HG02970 (cell line): ENCODE measurements around the gene PDCD1LG2.

Source experiments
- ATAC-seq: cut with Tn5 transposase; IDR thresholded peaks from one replicate; pipeline ENCODE4 v1.9.1; 2021; ENCODE audit warnings: mild to moderate bottlenecking, moderate library complexity, moderate number of reproducible peaks; ENCODE audit not compliant: unreplicated experiment, low FRiP score

Gene PDCD1LG2

DNA sequence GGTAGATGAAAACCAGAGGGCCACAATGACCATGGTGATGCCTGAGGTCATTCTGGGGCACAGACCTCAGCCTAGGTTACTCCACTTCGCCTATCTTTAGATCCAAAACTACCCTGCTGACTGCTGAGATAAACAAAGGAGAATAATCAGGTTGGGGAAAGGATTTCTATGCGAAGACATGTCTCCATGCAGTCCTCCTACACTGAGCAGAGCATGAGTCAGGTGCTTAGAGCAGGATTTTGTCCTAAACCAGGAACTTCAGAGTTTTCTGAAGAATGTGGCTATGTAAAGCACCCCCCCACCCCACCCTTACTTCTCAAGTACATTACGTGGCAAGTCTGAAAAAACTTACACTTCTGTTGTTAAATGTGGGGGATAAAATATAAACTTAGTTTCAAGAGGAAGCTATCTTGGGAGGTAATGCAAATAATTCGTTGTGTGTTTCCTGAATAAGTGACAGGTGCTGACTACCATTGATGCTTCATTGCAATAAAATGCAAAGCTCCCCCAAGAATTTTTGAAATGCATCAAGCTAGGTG, 19.4 kb downstream of the PDCD1LG2 start:
- ATAC-seq = no peak

DNA sequence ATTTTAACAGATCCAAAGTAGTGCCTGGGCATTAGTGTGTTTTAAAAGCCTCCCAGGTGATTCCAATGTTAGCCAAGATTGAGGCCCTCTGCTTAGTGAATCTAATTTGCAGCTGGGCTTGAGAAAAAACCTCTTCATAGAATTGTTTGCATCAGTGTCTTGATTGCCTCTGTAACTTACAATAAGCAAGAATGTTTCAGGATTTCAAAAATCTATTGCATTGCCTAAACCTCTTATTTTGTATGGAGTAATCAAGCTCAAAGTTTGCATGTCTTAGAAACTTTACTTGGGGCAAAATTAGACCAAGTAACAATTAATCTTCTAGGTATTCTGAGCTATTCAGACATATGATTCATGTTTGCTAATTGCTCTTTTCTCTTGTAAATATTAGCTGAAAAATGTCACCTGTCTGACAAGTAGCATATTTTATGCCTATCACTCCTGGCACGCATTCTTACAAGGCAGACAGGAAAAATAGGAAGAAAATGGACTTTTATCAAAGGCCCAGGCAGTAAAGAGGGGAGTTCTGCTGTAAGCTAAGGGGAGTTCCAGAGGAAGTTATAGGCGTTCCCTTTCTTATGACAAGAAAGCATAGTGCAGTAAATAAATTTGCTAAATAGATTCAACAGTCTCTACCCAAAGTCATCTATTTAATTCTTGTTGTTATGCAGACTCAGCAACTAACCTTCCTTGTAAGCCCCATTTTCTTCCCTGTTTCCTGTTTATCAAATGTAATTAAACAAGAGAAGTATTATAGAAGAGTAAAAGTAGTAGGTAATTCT, 21.0 kb downstream of the PDCD1LG2 start:
- ATAC-seq = no peak

DNA sequence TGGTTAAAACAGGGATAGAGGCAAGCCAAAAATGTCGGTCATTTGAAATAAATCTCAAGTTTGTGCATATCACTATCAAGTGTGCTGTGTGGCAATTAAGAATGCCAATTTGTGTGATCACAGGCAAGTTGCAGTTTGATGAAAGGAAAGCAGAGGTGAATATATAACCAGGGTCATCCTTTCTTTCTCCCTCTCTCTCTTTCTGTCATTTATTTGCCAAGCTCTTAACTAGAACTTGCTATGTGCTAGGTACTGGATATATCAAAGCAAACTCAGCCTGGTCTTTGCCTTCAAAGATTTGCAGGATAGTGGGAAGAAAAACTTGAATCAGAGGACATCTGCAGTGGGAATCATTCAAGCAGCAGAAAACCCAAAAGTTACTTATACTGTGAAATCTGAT, 22.0 kb downstream of the PDCD1LG2 start:
- ATAC-seq = no peak

DNA sequence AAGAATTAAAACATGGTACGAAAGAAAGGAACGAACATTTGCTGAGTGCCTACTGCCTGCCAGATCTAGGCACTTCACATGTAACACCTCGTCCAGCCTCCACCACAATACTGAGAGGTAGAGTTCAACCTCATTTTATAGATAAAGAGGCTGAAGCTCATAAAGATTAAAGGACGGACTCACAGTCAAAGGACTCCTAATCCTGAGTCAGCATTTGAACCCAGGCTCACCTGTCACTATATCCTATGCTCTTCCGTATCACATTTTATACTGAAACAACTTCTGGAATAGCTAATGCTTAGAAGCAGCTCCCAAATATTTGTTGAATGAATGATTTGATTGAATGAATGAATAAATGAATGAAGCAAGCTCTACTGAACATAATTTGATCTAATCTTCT, 22.5 kb downstream of the PDCD1LG2 start:
- no peak for ATAC-seq

DNA sequence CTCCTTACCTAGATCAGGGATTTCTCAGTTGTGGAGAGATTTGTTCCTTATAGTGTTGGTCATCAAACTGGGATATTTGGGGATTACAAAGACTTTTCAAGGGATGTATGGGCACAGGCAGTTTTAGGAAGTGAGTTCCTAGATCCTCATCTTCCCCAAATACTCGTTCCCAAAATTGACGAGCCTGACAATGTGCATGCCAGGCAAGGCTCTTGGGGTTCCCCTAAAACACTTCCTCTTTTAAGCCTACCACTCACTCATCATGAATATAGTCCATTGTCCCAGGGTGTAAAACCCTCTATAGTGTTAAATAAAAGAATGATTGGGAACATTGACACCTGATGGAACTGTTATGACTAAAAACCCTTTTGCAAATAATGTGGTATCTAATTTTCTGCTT, 26.4 kb downstream of the PDCD1LG2 start:
- ATAC-seq = no peak

DNA sequence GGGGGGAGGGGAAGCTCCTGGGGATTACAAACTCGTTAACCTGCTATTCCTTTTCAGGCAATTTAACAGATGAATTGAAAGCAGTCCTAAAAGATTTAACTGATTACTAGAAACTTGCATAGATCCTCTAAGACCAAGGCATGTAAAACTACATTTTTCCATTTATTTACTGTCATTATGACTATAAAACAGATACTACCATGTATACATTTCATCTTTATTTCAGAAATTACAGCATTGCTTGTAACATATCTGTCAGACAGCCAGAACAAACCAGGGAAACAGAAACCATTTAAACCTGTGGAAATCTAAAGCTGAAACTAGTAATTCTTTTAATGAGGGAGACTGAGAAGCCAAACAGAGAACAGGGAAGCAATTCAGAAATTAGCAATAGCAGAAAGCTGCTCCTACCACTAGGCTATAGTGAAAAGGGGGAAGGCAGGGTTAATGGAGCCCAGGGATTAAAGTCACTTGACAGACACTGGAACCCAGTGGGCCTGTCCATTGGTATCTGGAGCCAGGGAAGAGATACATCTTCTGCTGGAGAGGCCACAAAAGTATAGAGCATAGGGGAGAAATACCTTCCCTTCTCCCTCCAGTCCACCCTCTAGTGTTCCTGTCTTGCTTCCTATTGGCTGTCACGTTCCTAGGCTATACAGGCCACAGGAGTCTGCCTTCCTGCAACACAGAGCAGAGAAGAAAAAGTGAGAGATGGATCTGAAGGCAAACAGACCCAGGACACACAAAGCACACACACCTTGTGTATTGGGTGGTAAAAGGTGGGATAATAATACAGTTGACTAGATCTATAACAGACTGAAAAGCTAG, 33.8 kb downstream of the PDCD1LG2 start:
- no peak for ATAC-seq

DNA sequence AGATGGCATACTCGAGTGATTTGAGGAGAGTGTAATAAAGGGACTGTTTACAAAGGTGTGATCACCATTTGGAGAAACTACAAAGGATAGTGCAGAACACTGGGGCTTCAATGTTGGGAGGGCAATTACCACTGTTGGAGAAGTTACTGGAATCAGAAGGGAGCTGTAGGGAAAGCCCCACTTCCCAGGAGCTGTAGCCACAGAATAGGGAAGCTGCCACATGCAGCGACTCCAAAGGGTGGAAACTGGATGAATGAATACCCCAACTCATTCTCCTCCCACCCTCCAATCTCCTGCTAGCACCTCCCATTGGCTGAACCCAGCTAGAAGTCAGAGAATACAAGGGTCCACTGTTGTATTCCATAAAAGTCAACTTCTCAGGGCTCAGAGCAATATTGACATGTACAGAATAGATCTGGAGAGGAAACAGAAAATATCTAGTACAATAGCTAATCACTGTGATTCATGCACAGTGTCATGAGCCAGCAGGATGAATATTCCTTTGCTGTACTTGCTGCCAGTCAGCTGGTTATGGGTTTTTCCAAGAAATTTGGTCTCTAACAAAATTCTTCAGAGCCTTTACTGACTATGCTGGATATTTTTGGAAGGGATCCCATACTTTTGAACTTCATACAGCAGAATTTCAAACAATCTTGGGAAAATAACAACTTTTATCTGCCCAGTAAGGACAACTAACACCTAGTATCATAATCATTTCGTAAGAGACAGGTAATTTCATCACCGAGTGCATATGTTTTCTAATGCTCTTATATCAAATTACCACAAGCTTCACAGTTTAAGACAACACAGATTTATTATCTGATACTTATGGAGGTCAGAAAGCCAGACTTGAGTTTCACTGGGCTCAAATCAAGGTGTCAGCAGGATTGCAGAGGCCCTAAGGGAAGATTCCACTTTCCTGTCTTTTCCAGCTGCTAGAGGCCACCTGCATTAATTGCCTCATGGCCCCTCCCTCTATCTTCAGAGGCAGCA, 39.6 kb downstream of the PDCD1LG2 start:
- no peak for ATAC-seq

DNA sequence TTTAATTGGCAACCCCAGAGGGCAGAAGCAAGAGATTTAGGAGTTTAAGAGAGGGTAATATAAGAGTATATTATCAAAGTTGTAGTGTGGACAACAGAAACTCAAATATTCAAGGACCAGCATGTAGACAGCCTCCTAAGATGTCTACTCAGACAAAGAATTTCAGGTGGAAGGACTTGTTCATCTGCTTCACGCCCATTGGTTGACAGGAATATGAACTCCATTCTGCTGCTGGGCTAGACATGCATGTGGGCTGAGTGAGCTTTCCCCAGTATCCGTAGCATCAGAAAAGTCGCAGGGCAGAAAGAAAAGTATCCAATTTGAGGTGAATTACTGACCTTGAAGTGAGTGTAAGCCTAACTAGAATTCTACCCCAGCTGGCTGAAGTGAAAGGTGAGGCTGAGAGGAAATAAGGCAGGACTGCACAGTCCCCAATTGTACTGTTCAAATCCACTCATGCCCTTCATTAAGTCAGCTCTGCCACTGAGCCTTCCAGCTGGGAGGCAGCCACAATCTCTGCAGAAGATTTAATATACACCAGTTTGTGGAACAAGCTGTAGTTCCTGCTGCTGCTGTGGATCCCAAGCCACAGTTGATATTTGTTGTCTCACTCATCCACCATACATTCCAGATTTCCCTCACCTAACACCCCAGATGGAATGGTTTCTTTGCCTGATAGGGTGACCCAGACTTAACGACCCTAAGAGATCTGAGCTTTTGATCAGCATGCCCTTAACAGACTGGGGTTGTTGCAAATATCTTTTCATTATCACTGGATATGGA, 41.2 kb downstream of the PDCD1LG2 start:
- ATAC-seq = no peak

DNA sequence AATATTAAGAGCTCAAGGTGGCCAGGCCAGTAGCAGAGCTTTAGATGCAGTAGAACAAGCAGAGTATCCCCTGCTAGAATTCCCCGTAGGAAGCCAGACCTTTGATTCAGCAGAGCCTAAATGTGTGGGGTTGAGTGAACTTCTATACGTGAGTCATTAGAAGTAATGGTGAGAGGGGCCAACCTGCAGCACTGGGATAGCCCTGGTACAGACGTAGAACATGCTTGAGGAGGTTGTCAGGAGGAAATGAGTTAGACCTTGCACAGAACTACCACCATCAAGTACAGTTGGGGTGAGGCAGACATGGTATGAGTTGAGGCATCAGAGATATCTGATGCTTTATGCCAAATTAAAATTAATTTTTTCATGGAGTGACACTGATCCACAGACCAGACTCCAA, 42.0 kb downstream of the PDCD1LG2 start:
- ATAC-seq = no peak

DNA sequence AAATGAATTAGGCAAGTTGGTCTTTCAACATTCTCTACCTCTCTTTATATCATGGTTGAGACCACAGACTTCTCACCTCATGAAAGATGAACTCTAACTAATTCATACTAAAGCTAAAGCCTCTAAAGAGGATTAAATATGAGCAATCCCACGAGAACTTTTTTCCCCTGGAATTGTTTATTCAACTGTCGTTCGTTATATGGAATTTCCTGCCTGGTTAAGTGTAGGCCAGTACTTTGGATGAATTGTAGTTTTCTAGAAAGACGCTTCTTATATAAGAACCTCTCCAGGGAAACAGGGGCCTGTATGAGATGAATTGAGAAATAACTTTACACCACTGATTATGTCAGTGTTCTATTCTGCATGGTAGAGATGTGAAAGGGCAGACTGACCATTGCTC, 42.9 kb downstream of the PDCD1LG2 start:
- no peak for ATAC-seq

DNA sequence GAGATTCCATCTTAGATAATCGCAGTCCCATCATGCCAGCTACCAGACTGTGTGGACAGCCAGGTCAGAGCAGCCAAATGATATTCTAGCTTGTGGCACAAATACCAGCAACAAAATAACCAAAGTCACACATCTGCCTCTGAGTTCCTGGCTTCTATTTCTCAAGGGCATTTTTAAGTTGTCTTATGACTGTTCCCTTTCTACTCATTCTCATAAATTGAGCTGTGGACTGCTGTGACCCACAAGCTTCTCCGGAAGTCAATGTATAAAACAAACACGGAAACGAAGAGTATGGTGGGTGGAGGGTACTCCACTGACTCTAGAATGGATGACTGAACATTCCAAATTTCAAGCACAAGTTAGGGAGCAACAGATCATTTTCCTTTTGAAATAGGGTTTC, 43.9 kb downstream of the PDCD1LG2 start:
- no peak for ATAC-seq

DNA sequence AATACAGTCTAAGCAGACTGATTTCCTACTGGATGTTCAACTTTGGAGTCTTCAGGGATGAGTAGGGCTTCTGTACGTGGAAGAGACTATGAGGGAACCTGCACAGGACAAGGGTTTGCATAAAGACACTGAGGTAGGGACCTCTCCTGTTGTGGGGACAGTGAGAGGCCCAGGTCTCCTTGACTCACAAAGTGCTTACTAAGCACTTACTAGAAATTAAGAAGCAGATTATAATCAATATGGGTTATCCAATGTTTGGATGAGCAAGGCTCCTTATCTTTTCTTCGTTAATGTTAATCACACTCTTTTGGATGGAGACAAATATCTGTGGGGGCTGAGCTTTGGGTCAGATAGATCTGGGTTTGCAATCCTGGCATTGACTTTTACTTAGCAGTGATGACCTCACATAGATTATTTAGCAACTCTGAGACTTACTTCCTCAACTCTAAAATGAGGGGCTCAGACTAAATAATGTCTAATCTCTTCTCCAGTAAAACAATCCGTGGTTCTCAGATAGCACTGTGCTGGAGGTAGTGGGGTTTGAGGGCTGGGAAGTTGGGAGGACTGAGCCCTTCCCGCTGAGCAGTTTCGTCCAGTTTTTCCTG, 45.9 kb downstream of the PDCD1LG2 start:
- no peak for ATAC-seq

DNA sequence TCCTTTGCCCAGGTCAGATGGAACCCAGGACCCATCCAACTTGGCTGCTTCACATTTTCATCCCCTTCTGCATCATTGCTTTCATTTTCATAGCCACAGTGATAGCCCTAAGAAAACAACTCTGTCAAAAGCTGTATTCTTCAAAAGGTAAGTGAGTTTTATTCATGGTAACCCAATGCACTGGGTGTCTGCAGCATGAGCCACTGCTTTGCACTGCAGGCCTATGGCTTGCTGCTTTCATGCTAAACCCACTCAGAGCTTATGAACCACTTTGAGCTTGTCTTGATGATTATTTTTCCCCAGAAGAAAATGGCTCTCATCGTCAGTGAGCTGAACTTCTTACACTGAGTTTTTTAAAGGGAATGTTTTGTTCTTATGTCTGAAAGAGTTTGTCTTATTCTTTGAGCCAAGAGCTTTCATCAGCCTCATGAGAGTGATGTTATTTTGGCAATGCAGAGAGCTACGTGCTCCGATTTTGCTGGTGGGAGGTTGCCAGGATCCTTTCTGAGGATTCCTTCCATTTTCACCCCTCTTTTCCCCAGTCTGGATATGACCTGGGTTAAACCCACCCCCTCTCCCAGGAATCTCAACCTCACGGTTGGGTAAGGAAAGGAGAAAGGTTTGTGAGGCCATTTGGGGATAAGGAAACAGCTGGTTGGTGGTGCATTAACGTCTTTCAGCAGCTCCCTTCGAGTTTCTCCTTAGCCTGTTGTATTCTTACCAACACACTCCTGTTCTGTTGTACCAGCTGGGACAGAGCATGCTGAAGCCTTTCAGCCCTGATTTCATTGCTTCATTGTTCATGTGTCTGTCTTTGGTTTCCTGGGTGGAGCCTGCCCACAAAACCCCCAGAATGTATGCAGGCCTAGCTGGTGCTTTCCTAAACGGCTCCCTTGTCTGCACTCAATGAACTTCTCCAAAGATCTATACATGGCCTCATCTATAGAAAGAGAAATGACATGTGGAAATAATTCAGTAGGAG, 47.6 kb downstream of the PDCD1LG2 start:
- no peak for ATAC-seq

DNA sequence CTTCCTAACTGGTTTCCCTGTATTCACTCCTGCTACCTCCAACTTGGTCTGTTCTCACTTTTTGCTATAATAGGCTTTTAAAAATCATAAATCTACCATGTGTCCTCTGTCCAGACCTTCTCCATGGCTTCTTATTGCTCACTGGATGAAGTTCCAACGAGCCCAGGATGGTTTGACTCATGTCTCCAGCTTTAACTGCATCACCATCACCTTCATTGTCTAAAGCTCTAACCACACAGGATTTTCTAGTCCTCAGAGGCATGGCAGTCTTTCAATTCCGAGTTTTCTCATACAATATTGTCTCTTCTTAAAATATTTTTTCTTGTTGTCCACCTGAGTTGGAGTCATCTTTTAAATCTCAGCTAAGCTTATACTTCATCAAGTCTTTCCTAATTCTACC, 49.3 kb downstream of the PDCD1LG2 start:
- ATAC-seq = no peak

DNA sequence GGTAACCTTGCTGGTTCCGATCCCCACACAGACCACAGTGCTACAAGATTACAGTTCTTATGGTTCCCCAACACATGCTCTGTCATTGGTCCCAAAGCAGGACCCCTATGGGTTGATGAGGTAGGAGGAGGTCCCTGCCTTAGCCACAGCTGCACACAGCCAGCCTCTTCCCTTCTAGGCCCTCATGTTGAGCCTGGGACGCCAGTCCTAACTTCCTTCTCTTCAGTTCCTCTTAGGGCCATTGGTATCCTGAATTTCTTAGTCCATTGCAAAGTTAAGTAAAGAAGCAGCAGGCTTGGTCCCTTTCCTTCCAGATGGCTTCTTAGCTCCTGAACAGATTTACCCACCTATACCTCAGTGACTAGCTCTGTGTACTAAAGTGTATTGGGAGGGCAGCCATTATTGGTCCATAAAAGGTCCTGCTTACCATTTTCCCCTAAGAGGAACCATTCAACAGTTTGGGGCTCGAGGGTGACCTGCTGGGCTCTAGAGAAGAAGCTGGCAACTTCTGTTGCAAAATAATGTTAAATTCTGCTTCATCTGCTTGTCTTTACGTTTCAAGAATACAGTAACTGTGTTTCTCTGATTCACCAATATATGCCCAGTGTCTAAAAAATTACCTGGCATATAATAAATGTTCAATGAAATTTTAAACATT, 50.2 kb downstream of the PDCD1LG2 start:
- no peak for ATAC-seq

DNA sequence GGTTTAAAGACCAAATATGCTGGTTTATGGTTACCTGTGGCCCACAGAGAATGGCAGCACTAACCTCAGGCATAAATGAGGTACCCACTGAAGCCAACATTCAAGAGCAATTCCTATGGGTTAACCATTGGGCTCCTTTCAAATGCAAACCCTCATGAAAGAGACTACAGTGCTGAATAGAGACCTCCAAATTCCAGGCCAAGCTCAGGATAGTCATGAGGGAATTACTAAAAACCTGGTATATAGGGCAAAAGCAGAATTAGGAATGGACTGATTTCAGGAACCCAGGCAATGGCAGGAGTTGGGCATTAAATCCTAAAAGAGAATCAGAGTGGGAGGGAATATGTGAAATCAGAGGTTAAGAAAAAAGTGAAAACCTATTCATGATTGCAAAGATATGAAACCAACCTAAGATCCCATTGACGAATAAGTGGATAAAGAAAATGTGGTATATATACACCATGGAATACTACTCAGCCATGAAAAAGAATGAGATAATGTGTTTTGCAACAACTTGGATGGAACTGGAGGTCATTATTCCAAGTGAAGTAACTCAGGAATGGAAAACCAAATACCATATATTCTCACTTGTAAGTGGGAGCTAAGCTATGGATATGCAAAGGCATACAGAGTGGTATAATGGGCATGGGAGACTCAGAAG, 51.6 kb downstream of the PDCD1LG2 start:
- ATAC-seq = no peak

DNA sequence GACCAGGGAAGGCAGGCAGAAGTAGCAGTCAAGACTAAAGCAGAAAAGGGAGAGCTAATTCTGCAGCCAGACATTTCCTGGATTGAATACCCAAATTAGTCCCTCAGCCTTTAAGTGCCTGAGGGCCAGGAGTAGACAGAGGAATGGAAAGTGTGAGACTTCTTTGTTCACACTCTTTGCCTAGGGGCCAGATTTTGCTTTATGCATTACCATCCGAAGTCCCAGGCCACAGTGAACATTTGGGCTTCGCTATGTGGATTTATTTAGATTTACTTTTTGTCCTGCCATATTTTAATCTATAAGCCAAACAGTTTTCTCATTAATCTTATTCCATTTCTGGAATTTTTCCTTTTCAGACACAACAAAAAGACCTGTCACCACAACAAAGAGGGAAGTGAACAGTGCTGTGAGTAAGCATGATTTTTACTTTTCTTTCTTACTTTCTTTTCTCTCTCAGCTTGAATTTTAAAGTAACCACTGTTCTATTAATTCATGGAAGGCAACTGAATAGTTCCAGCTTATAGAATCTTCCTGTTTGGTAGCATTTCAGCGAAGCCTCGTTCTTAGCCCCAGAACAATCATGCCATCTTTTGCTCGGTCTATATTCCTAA, 52.6 kb downstream of the PDCD1LG2 start:
- ATAC-seq = no peak
